Mononuclear cell (primary cell): ENCODE results near the gene ADGRD1. TPM values are rescaled to one million over a fixed set of nuclear protein-coding genes. Genes with fewer than 3 reads are reported as not detected.

Experiments
- H3K27me3 ChIP-seq: 2 replicates; pipeline ENCODE4 v1.6.0; 2011; ENCODE audit warnings: low read length, control low read depth; ENCODE audit not compliant: insufficient read depth
- H3K4me1 ChIP-seq: 2 replicates; pipeline ENCODE4 v1.5.1; 2011; ENCODE audit warnings: mild to moderate bottlenecking, low read length, control low read depth; ENCODE audit not compliant: insufficient read depth
- H3K4me3 ChIP-seq: 2 replicates; pipeline ENCODE4 v1.5.1; 2011; ENCODE audit warnings: mild to moderate bottlenecking, low read length, moderate library complexity
- H3K9me3 ChIP-seq: 2 replicates; pipeline ENCODE4 v1.5.1; 2011; ENCODE audit warnings: low read depth, mild to moderate bottlenecking, control low read depth, low read length
- total RNA-seq: library from RNA; depleted of rRNA; stranded (reverse); fragments of >200 nt; gene quantifications from one replicate; pipeline ENCODE4 v1.2.3, GENCODE V29; 2012

The ADGRD1 gene
- total RNA-seq, 1 donor, result 2.3 TPM

DNA sequence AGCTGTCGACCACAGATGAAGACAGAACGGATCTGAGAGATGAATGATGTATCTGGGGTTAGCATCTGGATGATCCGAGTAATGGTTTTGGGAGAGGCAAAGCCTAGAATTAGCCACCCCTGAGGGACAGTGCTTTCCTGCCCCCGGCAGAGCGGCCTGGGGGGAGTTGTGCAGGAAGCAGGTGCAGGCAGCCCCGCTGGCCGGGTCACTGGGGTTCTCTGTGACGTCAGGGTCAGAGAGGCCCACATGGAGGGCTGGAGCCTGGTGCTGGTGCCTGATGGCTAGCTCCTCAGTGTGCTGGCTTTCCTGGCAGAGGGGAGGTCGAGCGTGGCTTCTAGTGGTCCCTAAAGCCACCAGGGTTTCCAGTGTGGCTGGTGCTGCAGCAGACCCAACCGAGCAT, 70.3 kb downstream of the ADGRD1 start:
- Histone ChIP-seq H3K4me1 (no peaks in the 10 kb centered on the region), H3K27me3 (no peaks in the 10 kb centered on the region), H3K4me3 (no peak overlapping the region), H3K9me3 (no peaks in the 10 kb centered on the region)

DNA sequence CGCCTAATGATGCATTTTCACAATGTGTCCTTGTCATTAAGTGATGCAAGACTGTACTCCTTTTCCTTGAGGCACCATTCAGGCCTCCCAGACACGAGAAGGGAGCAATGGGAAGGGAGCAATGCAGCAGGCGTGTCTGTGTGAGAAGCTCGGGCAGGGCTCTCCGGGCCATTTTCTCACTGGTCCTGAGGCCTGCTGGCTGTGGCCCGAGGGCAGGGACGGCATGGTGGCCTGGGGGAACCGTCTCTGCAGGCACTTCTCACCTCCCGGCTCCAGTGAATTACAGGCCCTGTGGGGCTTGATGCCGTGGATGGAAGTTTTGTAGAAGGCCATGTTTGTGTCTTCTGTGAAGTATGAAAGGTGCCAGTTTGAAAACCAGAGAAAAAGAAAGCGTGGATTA, 71.0 kb downstream of the ADGRD1 start:
- Histone ChIP-seq H3K9me3 (no peaks in the 10 kb centered on the region), H3K4me3 (no peak overlapping the region), H3K27me3 (no peaks in the 10 kb centered on the region), H3K4me1 (no peaks in the 10 kb centered on the region)

DNA sequence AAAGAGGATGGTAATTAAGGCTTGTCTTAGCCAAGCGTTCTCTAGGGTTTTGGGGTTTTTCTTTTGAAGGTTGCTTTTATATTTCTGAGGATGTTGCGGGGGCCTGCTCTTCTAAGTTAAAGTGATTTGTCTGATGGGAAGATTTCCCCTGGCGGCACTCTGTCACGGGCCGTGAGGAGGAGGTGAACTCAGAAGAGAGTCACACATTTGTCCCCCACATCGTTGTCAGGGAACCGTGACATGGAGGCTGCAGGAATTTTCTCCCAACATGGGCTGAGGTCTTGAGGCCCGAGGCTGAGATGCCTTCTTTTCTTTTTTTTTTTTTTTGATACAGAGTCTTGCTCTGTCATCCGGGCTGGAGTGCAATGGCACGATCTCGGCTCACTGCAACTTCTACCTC, 71.5 kb downstream of the ADGRD1 start:
- H3K4me1 ChIP-seq, result no peaks in the 10 kb centered on the region
- no peak overlapping the region for H3K4me3 ChIP-seq
- no peaks in the 10 kb centered on the region for H3K9me3 ChIP-seq
- H3K27me3 ChIP-seq, result no peaks in the 10 kb centered on the region

DNA sequence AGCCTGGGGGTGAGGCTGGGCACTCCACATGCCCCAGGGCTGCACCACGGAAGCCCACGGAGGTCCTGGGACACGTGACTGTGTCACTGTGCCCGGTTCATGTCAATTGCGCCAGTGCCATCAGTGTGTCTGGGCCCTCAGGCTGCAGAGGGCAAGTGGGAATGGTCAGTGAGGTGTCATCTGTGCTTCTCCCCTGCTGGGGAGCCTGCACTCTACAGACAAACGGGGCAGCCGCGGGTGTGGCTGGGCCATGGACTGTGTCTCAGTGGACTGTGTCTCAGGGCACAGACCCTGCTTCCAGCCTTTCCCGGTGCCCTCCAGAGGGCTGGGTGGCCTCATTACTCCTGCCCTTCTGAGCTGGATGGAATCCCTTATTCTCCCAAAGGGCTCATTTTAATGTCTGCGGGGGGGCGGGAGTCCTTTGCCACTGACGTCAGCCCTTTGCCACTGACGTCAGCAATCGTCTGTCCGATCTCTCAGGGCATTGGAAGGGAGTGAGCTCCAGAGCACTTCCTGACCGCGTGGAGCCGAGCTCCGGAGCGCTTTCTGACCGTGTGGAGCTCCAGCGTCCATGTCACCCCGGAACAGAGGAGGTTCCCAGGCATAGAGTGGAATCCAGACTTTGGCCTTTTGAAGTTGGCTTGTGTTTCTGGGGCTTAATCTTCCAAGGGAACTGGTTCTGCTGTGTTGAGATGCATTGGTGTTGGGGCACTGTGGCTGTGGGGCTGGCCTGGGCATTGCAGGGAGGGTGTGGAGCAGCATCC, 72.4 kb downstream of the ADGRD1 start:
- Histone ChIP-seq H3K9me3 (no peaks in the 10 kb centered on the region), H3K4me3 (no peak overlapping the region), H3K4me1 (no peaks in the 10 kb centered on the region), H3K27me3 (no peaks in the 10 kb centered on the region)

DNA sequence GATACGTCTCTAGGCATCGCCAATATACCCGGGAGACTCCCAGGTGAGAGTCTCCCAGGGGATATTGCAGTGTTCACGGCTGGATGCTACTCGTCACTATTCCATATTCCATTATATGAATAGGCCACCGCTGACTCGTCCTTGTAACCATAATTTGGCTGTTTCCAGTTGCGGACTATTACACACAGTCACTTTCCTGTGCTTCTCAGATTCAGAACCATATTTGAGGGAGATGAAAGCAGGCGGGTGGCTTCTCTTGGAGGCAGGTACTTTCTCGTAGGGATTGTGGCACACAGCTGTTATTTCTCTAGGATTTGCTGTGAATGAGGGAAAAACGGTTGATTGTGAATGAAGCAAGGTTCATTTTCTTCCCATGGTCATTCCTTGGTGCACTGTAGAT, 73.0 kb downstream of the ADGRD1 start:
- no peaks in the 10 kb centered on the region for H3K27me3 ChIP-seq
- no peak overlapping the region for H3K4me3 ChIP-seq
- no peaks in the 10 kb centered on the region for H3K9me3 ChIP-seq
- no peaks in the 10 kb centered on the region for H3K4me1 ChIP-seq

DNA sequence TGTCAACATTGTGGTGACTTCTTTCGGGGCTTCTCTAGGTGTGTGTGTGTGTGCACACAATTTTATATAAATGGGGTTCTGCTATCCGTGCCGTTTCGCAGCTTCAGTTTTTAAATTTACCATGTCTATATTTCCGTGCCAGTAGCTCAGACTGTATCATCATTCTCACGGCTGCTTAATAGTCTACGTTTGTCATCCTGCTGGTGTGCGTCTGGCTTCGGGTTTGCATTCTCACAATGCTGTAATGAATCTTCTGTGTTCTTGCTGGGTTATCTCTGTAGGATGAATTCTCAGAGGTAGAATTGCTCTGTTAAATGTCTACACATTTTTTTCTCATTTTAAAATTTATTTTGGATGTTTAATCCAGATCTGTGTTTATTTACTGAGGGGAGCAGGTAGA, 73.6 kb downstream of the ADGRD1 start:
- no peaks in the 10 kb centered on the region for H3K9me3 ChIP-seq
- no peaks in the 10 kb centered on the region for H3K4me1 ChIP-seq
- H3K27me3 ChIP-seq, result no peaks in the 10 kb centered on the region
- no peak overlapping the region for H3K4me3 ChIP-seq

DNA sequence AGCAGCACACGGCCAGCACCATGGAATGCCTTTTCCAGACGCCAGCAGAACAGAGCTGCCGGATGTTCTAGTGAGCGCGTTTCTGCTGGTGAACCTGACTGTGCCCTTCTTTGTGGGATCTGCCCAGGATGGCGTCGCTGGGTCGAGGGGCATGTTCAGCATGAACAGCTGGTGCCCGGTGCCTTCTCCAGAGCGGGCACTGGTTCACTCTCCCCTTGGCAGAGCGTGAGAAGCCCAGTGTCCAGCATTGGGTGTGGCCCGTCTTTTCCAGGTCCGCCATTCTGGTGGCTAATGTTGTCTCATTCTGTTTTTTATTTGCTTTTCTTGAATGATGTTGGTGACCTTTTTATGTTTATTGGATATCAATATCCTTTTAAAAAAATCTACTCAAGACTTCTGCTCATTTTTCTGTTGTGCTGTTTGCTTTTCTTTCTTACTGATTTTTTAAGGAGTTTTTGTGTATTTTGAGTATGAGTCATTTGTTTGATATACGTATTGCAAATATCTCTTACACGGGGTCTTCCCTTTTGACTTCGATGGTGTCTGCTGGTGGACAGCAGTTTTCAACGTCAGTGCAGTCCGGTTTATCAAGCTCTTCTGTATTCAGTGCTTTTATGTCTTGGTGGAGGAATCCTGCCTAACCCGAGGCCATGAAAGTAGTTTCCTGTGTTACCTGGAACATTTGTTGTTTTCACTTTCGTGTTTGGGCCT, 74.3 kb downstream of the ADGRD1 start:
- Histone ChIP-seq H3K9me3 (no peaks in the 10 kb centered on the region), H3K27me3 (no peaks in the 10 kb centered on the region), H3K4me3 (no peak overlapping the region), H3K4me1 (no peaks in the 10 kb centered on the region)

DNA sequence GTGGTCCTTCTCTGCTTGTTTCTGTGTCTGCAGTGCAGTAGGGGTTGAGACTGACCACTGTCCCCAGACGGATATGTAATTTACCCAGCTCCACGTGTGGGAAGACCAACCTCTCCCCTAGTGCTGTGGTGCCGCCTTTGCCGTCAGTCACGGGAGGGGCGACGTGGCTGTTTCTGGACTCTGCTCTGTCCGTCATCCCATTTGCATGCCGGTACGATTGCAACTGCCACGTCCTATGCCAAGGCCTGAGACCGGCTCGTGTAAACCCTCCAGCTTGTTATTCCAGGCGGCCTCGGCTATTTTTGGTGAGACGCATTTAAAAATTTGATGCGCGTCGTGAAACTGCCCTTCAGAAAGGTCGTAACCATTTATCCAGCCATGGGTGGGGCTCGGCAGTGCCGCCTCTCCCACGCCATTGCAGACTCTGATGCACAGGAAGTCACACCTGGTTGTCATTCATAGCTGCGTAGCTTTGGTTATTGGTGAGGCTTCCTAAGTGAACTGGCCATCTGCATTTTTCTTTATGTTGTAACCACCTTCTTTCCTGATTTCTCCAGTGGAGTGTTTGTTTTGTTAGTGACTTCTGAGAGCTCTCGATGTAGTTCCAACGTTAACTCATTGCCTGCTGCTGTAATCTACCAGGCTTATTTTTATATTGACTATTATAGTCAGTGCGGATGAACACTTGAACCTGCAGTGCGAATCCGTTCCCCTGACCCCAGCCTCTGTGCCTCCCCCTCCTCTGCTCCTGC, 75.1 kb downstream of the ADGRD1 start:
- H3K4me1 ChIP-seq, result no peaks in the 10 kb centered on the region
- no peaks in the 10 kb centered on the region for H3K27me3 ChIP-seq
- no peak overlapping the region for H3K4me3 ChIP-seq
- no peaks in the 10 kb centered on the region for H3K9me3 ChIP-seq

DNA sequence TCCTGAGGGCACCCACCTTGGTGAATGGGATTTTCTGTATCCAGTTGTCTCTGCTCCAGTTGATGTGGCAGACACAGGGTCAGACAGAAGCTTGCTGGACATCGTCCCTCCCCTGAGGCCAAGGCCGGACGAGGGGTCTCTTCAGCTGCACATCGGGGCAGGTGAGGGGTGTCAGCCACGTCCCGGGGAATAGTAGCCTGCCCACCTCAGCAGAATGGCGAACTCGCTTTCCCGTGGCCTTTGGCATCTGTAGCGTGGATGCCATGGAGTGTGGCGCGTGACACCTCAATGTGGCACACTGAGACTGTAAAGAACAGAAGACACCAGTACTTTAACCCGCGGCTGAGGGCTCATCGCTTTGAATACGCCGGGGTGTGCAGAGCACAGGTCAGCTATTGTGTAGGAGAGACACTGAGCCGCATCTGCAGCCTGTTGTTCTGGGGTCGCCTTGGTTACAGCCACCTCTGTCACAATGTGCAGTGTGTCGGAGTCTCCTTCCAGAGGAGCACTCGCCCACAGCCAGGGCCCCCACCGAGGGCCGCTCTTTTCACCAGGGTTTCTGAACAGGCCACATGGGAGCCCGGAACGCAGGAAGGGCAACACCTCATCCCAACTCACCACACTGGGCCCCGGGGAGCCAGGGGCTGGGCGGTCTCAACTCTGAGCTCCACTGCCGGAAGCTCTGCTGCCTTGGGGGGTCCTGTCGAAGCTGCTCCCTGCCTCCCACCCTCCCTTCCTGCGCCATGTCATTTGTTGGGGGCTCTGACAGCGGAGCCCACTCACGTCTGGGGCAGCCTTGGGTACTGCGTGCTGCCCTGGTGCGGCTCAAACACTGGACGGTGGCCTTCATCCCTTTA, 77.0 kb downstream of the ADGRD1 start:
- Histone ChIP-seq H3K4me3 (no peak overlapping the region), H3K9me3 (no peaks in the 10 kb centered on the region), H3K27me3 (no peaks in the 10 kb centered on the region), H3K4me1 (no peaks in the 10 kb centered on the region)

DNA sequence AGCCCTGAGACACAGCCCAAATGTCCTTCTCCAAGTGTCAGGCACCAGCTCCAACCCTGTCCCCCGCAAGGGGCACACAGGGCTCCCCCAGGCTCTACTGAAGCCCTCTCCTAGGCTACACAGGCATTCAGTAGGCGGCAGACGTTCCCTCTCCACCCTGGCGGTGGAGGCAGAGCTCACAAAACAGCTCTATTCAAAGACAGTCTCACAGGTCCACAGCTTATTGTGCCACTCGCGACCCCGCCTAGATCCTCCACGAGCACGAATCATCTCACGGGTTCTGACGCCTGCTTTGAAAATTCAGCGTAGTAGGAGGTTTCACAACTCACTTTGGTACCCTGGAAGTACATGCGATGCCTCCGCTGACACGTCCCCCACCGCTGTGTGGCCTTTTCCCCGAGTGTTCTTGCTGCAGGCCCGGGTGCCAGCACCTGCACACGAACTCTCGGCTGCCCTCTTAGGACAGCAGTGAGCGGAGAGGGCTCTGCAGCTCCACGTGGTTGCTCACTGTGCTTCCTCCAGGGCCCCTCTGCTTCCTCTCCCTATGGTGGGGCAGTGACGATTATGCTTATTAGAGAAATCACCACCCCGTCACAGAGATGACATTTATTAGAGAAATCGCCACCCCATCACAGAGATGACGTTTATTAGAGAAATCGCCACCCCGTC, 78.5 kb downstream of the ADGRD1 start:
- Histone ChIP-seq H3K9me3 (no peaks in the 10 kb centered on the region), H3K4me1 (no peaks in the 10 kb centered on the region), H3K27me3 (no peaks in the 10 kb centered on the region), H3K4me3 (no peak overlapping the region)

DNA sequence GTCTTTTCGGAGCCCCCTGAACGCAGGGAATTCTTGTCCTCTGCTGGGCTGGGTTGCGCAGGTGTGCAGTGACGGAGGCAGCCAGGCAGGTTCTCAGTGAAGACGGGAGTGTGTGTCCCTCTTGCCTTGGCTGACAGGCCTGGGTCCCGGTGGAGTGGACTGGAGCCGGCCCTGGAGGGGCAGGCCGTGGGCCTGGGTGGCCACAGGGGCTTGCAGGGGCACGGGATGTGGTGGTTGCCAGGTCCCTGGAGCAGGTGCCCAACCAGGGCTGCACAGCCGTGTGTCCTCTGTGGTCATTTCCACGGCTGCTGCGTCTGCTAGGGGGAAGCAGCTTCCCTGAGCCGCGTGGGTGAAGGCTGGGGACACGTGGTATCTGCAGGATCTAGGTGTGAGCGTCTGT, 79.8 kb downstream of the ADGRD1 start:
- no peaks in the 10 kb centered on the region for H3K4me1 ChIP-seq
- H3K27me3 ChIP-seq, result no peaks in the 10 kb centered on the region
- no peaks in the 10 kb centered on the region for H3K9me3 ChIP-seq
- no peak overlapping the region for H3K4me3 ChIP-seq

DNA sequence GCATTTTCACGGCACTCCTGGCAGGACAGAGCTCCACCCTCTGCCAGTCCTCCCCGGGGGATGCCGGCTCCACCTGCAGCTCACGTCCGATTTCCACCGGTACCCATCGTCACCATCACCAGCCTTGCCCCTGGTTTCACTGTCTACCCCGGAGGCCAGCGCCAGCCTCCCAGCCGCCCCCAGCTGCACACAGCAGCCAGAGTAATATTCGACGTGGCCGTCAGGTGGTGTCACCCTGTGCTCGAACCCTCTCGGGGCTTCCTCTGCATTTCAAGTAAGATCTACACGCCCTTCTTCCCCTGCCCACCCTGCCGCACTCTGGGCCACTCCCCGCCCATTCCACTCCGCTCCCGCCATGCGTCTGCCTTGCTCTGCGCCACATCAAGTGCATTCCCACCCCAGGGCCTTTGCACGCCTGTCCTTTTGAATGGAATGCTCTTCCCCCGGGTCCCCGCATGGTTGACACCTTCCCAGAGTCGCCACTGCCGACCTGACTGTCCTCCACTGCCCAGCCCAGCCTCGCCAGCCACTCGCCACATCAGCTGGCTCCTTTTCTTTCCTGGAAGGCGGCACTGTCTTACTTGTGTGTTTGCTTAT, 80.3 kb downstream of the ADGRD1 start:
- Histone ChIP-seq H3K4me3 (no peak overlapping the region), H3K4me1 (no peaks in the 10 kb centered on the region)

DNA sequence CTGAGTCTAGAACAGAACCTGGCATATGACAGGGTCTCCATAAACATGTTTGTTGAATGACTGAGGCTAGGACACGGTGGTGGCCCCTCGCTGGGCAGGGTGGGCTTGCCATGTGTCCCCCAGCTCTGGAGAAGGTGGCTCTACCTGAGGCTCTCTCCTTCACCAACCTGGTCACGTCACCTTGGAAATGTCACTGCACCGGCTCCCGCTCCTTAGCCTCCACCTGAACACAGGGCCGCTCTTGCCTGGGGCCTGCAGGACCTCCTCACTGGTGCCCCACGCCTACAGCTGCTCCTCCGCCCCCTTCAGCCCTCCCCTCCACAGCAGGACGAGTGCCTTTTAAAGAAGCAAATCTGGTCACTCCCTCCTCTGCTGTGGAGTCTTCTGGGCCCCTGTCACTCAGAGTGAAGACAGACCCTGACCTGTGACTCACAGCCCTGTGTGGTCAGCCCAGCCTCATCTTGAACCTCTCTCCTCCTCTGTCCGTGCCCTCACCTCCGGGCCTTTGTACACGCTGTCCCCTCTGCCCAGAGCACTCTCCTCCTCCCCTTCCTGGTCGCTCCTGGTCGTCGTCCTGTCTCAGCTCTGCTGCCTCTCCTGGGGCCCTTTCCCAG, 81.0 kb downstream of the ADGRD1 start:
- Histone ChIP-seq H3K9me3 (no peaks in the 10 kb centered on the region), H3K27me3 (no peaks in the 10 kb centered on the region), H3K4me3 (no peak overlapping the region), H3K4me1 (no peaks in the 10 kb centered on the region)

More for the DNA sequence above, 80.3 kb downstream of the ADGRD1 start:
- no peaks in the 10 kb centered on the region for H3K27me3 ChIP-seq
- H3K9me3 ChIP-seq, result no peaks in the 10 kb centered on the region
